T1000 (cell line): Measurements from ENCODE around the gene NCOR1.
"Not testable (repeated sequence)": the region's sequence is repeated elsewhere in the genome, so short reads cannot be mapped to it uniquely, and the experiment has no call there.

Experiments used
- DNase-seq: peaks from one replicate; lab custom pipeline; 2025; ENCODE audit warnings: mixed read lengths; lab: John Stamatoyannopoulos, UW

The NCOR1 gene

GRCh38 chr17:16148596-16148995 lies 66.7 kb downstream of the NCOR1 start:
- no peak for DNase-seq

GRCh38 chr17:16145319-16145890 lies 69.9 kb downstream of the NCOR1 start:
- DNase-seq: not testable (repeated sequence)

- no peak for DNase-seq
These were observed 73.6 kb downstream of the NCOR1 start for GRCh38 chr17:16141685-16142084.

GRCh38 chr17:16140854-16141253 lies 74.5 kb downstream of the NCOR1 start:
- no peak for DNase-seq

- DNase-seq: no peak
These were observed 79.9 kb downstream of the NCOR1 start for GRCh38 chr17:16135461-16135860.

- no peak for DNase-seq
These were observed 83.7 kb downstream of the NCOR1 start for GRCh38 chr17:16131593-16131992.

GRCh38 chr17:16129441-16130205 lies 85.7 kb downstream of the NCOR1 start:
- no peak for DNase-seq

- DNase-seq: no peak
These were observed 91.8 kb downstream of the NCOR1 start for GRCh38 chr17:16123531-16123930.

- DNase-seq: no peak
These were observed 92.5 kb downstream of the NCOR1 start for GRCh38 chr17:16122697-16123434.

- no peak for DNase-seq
These were observed 93.4 kb downstream of the NCOR1 start for GRCh38 chr17:16121915-16122314.

- DNase-seq: no peak
These were observed 94.4 kb downstream of the NCOR1 start for GRCh38 chr17:16120937-16121336.

GRCh38 chr17:16117149-16117548 lies 98.2 kb downstream of the NCOR1 start:
- no peak for DNase-seq

GRCh38 chr17:16115077-16115698 lies 100.1 kb downstream of the NCOR1 start:
- DNase-seq: not testable (repeated sequence)

- no peak for DNase-seq
These were observed 106.5 kb downstream of the NCOR1 start for GRCh38 chr17:16108871-16109270.

GRCh38 chr17:16108386-16108785 lies 106.9 kb downstream of the NCOR1 start:
- no peak for DNase-seq

- no peak for DNase-seq
These were observed 108.1 kb downstream of the NCOR1 start for GRCh38 chr17:16107165-16107770.

GRCh38 chr17:16106161-16106891 lies 109.0 kb downstream of the NCOR1 start:
- DNase-seq: no peak

GRCh38 chr17:16104189-16104588 lies 111.1 kb downstream of the NCOR1 start:
- no peak for DNase-seq

- no peak for DNase-seq
These were observed 113.9 kb downstream of the NCOR1 start for GRCh38 chr17:16101440-16101839.

- no peak for DNase-seq
These were observed 114.5 kb downstream of the NCOR1 start for GRCh38 chr17:16100737-16101400.

- DNase-seq: no peak
These were observed 123.6 kb downstream of the NCOR1 start for GRCh38 chr17:16091773-16092172.
